Breast epithelium (tissue), 4 donors: ENCODE measurements around the gene TXNRD2. TPM values are rescaled to one million over a fixed set of nuclear protein-coding genes. Genes with fewer than 3 reads are reported as not detected.
A peak's percentile ranks its signal among the peaks of the same experiment; 100 is the strongest.

Experiments used
- DNase-seq, 2 donors: peaks; one replicate each; pipeline ENCODE4 v3.0.0-alpha.2; 2019; ENCODE audit warnings: low spot score in 2 of 2
- H3K27ac ChIP-seq, 2 donors: fragments of 200-600 bp; sonication (generic) in 1 of 2; one replicate each; pipeline ENCODE4 v1.5.1; 2016 to 2019; ENCODE audit warnings: mild to moderate bottlenecking in 1 of 2
- H3K27me3 ChIP-seq, 2 donors: fragments of 200-600 bp; sonication (generic) in 1 of 2; one replicate each; pipeline versions ENCODE4 v1.5.1 to v1.6.0; 2017 to 2019; ENCODE audit warnings: control low read depth in 1 of 2, mild to moderate bottlenecking in 1 of 2
- H3K36me3 ChIP-seq: fragments of 200-600 bp; one replicate; pipeline ENCODE4 v1.5.1; 2019
- H3K4me1 ChIP-seq, 2 donors: fragments of 200-600 bp; sonication (generic); one replicate each; pipeline ENCODE4 v1.5.1; 2016 to 2019; ENCODE audit warnings: control low read depth in 1 of 2
- H3K4me3 ChIP-seq, 3 donors: fragments of 200-600 bp; sonication (generic); 1 replicate in 2 of 3; 2 replicates in 1 of 3; pipeline ENCODE4 v1.5.1; 2016 to 2019; ENCODE audit warnings: mild to moderate bottlenecking in 3 of 3, moderate library complexity in 2 of 3
- H3K9me3 ChIP-seq, 2 donors: fragments of 200-600 bp; sonication (generic) in 1 of 2; one replicate each; pipeline ENCODE4 v1.5.1; 2016 to 2019; ENCODE audit warnings: control low read depth in 1 of 2
- CTCF ChIP-seq, 3 donors: fragments of 450-650 bp; IDR thresholded peaks; one replicate each; pipeline ENCODE4 v1.5.1; 2016 to 2017; ENCODE audit warnings: antibody characterized with exemption in 3 of 3, mild to moderate bottlenecking in 3 of 3, moderate library complexity in 3 of 3
- POLR2A ChIP-seq: fragments of 450-650 bp; IDR thresholded peaks from one replicate; pipeline ENCODE4 v1.6.1; 2016; ENCODE audit warnings: antibody characterized with exemption, mild to moderate bottlenecking, moderate library complexity
- POLR2AphosphoS5 ChIP-seq, 3 donors: sonication (generic); formaldehyde crosslinking; IDR thresholded peaks; one replicate each; pipeline ENCODE4 v1.6.1; 2017; ENCODE audit warnings: antibody characterized with exemption in 3 of 3
- intact Hi-C: fragments of 100-400 bp; cut with DNase I; formaldehyde crosslinking; loops from one replicate; pipeline ENCODE4 v1.15.1; 2023; ENCODE audit warnings: low total_unique reads
- total RNA-seq, 3 donors: library from RNA; depleted of rRNA; stranded (reverse); fragments of >200 nt; gene quantifications; one replicate each; pipeline ENCODE4 v1.1.0, GENCODE V29; 2016

The TXNRD2 gene
- total RNA-seq, 3 donors from 2014 or later, result 13.8 to 22.8 (median 20.6) TPM

GRCh38 chr22:19844377-19845053 is 97.1 kb downstream of the TXNRD2 start:
- Histone ChIP-seq H3K4me3 (peak overlapping the region in 1 of 3 donors; percentile 36), H3K27ac (peak overlapping the region; percentile 71 to 93), H3K36me3 (no peaks in the 10 kb centered on the region), H3K4me1 (peaks cover 27 to 32% of the 10 kb centered on the region in 2 donors), H3K27me3 (no peaks in the 10 kb centered on the region), H3K9me3 (peaks cover 0 to 5% of the 10 kb centered on the region in 2 donors)
- TF ChIP-seq CTCF (IDR thresholded peaks at IDR 0.05), result no peak
- TF ChIP-seq POLR2AphosphoS5 (IDR thresholded peaks at IDR 0.05), result peak in 2 of 3 donors; percentile 15 to 17
- no peak for TF ChIP-seq POLR2A
- intact Hi-C loops, result loop anchor here (1.0 kb wide), 1 partner anchor 27 kb away; no protein-coding TSS in a partner anchor
- peak in 1 of 2 donors; percentile 74 for DNase-seq

GRCh38 chr22:19843857-19844376 is 97.7 kb downstream of the TXNRD2 start:
- no peak for TF ChIP-seq CTCF (IDR thresholded peaks at IDR 0.05)
- peak in 1 of 3 donors; percentile 4 for TF ChIP-seq POLR2AphosphoS5 (IDR thresholded peaks at IDR 0.05)
- no peak for TF ChIP-seq POLR2A
- Histone ChIP-seq H3K9me3 (peaks cover 0 to 5% of the 10 kb centered on the region in 2 donors), H3K36me3 (no peaks in the 10 kb centered on the region), H3K27me3 (no peaks in the 10 kb centered on the region), H3K4me1 (peaks cover 27 to 31% of the 10 kb centered on the region in 2 donors), H3K4me3 (peak overlapping the region in 1 of 3 donors; percentile 36), H3K27ac (peak overlapping the region; percentile 71 to 93)
- intact Hi-C loops, result loop anchor here (1.0 kb wide), 1 partner anchor 27 kb away; no protein-coding TSS in a partner anchor
- DNase-seq, result no peak

DNA sequence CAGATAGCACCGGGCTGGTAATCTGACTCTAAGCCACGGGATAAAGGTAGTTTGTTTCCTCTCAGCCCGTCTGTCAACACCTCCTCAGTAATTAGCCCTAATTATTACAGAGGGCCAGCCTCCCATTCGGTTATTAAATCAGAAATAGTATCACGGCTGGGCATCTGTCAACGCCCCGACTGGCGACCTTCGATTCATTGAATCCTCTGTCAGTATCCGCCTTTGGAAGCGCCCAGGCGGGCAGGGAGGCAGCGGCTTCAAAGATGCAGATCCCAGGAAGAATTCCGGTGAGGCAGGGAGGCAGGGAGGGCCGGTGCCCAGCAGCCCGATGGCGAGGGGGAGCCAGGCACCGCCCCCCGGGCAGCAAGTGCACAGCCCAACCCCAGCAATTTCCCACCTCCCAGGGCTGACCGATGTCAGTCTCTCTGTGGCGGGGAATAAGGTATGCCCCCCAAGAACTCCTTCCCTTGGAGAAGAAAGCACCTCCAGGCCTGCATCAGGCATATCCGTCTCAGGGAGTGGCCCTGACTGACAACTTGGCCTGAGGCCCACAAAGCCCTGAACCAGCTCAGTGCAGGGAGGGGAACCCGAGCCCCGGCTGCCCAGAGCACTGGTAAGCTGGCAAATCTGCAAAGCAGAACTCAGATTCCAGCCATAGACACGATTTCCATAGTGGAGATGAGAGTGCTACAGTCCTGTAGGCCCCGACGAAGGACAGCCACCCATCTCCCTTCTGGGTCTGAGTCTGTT is 98.3 kb downstream of the TXNRD2 start:
- Histone ChIP-seq H3K4me3 (no peak overlapping the region), H3K27ac (peak overlapping the region; percentile 71 to 93), H3K27me3 (no peaks in the 10 kb centered on the region), H3K36me3 (no peaks in the 10 kb centered on the region), H3K4me1 (peaks cover 22 to 25% of the 10 kb centered on the region in 2 donors), H3K9me3 (peaks cover 0 to 5% of the 10 kb centered on the region in 2 donors)
- no peak for TF ChIP-seq POLR2AphosphoS5 (IDR thresholded peaks at IDR 0.05)
- TF ChIP-seq POLR2A, result no peak
- no peak for TF ChIP-seq CTCF (IDR thresholded peaks at IDR 0.05)
- intact Hi-C loops, result no loop called here
- no peak for DNase-seq

DNA sequence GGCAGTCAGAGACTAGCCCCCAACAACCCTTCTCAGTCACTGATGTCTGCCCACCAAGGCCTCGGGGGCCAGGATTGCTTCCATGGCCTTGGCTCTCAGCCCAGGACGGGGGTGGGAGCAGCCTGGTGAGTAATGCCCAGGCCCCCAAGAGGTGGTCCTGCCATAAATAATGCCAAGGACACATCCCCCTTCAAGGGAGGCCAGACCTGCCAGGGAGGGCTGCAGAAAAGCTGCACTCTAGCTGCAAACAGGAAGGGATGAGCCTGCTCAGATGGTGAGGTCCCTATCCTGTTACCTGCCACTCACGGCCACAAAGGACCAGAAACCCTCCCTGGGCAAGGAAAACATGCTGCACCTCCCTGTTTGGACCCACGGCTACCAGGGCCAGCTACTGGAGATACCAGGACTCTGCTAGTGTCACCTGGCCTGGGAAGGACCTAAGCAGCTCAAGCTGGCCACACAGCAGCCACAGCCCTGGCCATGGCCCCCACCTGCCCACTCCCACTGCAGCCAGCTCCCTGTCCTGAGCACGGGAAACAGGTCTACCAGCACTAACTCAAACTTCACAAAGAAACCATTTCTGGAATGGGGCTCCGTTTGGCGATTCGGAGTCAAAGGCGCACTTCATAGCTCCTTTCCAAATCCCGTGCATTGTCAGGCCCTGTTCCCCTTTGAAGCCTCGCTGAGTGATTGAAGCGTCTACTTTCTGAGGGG is 99.1 kb downstream of the TXNRD2 start:
- no peak for DNase-seq
- peak overlapping the region; percentile 26 to 71 for H3K27ac ChIP-seq
- TF ChIP-seq POLR2A (no peak), CTCF (IDR thresholded peaks at IDR 0.05) (no peak)

More for the DNA sequence above, 99.1 kb downstream of the TXNRD2 start:
- no peaks in the 10 kb centered on the region for H3K27me3 ChIP-seq
- no peaks in the 10 kb centered on the region for H3K36me3 ChIP-seq
- peaks cover 0 to 5% of the 10 kb centered on the region in 2 donors for H3K9me3 ChIP-seq
- H3K4me1 ChIP-seq, result peaks cover 18 to 21% of the 10 kb centered on the region in 2 donors
- H3K4me3 ChIP-seq, result no peak overlapping the region
- intact Hi-C loops, result no loop called here
